GM13976 (cell line): ENCODE measurements around the gene RASGEF1B.

Source experiments
- DNase-seq: peaks from one replicate; pipeline ENCODE4 v3.0.0; 2012; ENCODE audit warnings: low spot score
- in situ Hi-C: fragments of 300-500 bp; cut with MboI; formaldehyde crosslinking; loops from one replicate; pipeline ENCODE4 v1.12.0; 2022; ENCODE audit warnings: low sequenced_read_pairs, mixed read lengths, inconsistent platforms; ENCODE audit not compliant: unreplicated experiment
- TF ChIP-seq, protein P1 (sequence below): IDR thresholded peaks from 2 replicates; pipeline ENCODE4 v1.5.1; 2012; ENCODE audit warnings: borderline replicate concordance, mild to moderate bottlenecking; ENCODE audit not compliant: insufficient read depth; ENCODE audit errors: extremely low read depth, missing control alignments, control extremely low read depth

Gene RASGEF1B

DNA sequence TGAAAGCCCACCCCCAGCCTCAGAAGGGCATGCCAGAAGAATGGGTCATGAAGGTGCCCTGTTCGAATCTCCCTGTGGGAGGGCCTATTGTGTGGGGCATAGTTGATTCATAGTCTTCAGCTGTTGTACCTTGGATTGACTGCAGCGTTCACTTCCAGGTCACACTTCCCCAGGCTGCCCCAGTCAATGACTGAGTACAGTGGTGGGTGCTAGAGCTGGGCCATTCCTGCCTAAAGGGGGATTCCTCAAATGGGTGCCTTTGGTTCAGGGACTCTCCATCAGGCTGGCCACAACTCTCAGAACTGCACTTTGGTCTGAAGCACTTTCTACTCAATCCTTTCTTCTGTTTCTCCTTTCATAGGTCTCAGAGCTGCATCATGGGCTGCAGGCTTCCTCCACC, 35.0 kb upstream of the RASGEF1B start:
- DNase-seq: no peak
- in situ Hi-C loops: no loop called here

DNA sequence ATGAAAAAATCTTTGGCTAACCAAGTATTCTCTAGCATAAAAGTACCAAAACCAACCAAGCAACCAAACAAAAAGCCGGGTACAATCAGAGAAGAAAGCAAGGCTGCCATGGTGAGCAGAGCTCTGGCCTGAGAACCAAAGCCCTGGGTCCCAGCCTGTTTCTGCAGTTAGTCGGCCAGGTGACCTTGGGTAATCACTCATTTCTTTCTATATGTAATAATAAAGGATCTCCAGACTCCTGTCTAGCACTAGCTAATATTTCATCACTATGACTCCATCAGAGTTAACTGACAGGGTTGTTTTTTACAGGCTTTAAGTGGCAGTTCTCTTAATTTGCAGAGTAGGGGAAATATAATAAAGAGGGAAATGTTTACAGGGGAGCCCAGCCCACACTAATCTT, 34.0 kb upstream of the RASGEF1B start:
- in situ Hi-C loops: no loop called here
- TF ChIP-seq, protein P1, sequence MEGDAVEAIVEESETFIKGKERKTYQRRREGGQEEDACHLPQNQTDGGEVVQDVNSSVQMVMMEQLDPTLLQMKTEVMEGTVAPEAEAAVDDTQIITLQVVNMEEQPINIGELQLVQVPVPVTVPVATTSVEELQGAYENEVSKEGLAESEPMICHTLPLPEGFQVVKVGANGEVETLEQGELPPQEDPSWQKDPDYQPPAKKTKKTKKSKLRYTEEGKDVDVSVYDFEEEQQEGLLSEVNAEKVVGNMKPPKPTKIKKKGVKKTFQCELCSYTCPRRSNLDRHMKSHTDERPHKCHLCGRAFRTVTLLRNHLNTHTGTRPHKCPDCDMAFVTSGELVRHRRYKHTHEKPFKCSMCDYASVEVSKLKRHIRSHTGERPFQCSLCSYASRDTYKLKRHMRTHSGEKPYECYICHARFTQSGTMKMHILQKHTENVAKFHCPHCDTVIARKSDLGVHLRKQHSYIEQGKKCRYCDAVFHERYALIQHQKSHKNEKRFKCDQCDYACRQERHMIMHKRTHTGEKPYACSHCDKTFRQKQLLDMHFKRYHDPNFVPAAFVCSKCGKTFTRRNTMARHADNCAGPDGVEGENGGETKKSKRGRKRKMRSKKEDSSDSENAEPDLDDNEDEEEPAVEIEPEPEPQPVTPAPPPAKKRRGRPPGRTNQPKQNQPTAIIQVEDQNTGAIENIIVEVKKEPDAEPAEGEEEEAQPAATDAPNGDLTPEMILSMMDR: no peak
- DNase-seq: no peak

More for the DNA sequence above, 35.0 kb upstream of the RASGEF1B start:
- TF ChIP-seq, protein P1: no peak

DNA sequence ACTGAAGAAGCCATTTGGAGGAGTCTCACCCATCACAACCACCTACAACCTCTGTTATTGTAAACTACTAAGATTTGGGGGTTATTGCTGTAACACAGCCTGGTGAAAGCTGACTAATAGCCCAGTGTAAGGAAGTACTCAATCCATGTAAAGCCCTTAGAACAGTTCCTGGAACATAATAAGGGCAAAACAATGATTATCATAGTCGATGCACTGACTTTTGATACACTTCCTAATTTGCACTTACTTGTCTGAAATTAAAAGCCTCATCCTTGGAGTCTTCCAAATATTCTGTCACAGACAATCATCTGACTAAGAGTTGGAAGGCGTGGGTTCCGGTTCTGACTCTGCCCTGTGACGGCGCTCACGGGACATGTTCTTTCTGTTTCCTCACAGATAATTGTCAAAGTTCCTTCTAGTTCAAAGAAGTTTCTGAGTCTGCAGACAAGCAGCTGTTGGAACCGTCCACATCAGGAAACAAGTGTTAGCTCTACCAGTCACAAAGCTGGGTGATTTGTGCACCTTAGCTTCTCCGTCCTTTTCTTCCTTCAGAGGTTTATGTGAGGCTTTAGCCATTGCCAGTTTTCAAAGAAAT, 33.4 kb upstream of the RASGEF1B start:
- TF ChIP-seq, protein P1: no peak
- DNase-seq: no peak
- in situ Hi-C loops: no loop called here

DNA sequence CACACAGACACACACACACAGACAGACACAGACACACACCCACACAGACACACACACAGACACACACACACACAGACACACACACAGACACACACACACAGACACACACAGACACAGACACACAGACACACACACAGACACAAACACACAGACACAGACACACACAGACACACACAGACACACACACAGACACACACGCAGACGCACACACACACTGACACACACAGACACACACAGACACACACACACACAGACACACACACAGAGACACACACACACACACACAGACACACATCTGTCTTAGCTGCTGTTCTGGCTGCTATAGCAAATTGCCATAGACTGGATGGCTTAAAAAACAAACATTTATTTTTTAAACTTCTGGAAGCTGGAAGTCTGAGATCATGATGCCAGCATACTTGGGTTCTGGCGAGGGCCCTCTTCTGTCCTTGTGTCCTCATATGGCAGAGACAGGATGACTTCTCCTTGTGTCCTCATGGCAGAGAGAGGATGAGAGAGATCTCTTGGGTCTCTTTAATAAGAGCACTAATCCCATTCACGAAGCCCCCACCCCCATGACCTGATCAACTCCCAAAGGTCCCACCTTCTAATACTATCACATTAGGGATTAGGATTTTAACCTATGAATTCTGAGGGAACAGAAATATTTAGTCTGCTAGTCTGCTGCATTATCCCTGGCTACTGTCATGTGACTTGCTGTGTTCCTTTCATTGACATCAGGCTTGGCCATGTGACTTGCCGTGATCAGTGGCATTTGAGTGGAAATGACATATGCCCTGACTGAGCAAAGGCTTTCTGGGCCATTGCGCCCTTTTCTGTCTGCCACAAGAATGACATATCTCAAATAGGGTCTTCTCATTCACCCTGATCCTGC, 32.7 kb upstream of the RASGEF1B start:
- DNase-seq: no peak
- TF ChIP-seq, protein P1: no peak
- in situ Hi-C loops: no loop called here

DNA sequence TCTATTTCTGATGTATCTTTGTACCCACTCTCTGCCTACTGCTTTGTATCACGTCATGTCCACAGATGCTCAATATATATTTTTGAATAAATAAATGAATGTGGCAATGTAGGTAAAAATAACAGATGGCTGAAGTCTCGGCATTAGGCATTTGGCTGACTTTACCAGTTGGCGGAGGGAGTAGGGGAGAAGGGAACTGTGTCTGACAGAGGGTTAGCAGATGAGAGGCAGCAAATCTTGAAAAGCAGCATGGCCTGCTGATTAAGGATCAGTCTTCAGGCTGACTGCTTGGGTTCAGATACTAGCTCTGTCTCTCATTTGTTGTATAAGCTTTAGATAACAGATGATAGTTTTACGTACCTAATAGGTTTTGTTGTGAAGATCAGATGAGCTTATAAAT, 31.9 kb upstream of the RASGEF1B start:
- TF ChIP-seq, protein P1: no peak
- in situ Hi-C loops: no loop called here
- no peak for DNase-seq

DNA sequence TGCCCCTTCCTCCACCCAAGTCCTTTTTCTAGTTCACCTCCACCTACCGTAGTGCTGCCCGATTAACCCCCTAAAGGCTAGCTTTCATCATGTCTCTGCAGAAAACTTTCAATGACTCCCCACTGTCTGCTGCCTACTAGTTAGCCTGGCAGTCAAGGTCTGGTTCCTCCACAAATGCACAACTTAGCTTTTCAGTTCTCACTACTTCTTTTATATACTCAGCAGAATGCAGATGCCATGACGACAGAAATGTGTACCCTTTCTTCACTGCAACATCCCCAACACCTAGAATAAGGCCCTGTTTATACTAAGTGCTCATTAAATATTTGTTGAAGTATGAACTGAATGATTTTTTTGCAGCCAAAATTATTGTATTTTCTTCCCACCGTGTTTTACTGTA, 30.9 kb upstream of the RASGEF1B start:
- TF ChIP-seq, protein P1: no peak
- DNase-seq: no peak
- in situ Hi-C loops: no loop called here
